ENCODE results near the gene FAM50A.

- TF ChIP-seq GATA3 (IDR thresholded peaks at IDR 0.05; ENCODE audit: low read depth, low read length): no peak
- no peak for TF ChIP-seq GATA2 (IDR thresholded peaks at IDR 0.05; ENCODE audit: low read depth, low read length)
Measured at GRCh38 chrX:154466907-154467306, 23.0 kb downstream of the FAM50A start.

Data from SH-SY5Y (cell line).